ENCODE results near the gene DYNLRB1.

DNA sequence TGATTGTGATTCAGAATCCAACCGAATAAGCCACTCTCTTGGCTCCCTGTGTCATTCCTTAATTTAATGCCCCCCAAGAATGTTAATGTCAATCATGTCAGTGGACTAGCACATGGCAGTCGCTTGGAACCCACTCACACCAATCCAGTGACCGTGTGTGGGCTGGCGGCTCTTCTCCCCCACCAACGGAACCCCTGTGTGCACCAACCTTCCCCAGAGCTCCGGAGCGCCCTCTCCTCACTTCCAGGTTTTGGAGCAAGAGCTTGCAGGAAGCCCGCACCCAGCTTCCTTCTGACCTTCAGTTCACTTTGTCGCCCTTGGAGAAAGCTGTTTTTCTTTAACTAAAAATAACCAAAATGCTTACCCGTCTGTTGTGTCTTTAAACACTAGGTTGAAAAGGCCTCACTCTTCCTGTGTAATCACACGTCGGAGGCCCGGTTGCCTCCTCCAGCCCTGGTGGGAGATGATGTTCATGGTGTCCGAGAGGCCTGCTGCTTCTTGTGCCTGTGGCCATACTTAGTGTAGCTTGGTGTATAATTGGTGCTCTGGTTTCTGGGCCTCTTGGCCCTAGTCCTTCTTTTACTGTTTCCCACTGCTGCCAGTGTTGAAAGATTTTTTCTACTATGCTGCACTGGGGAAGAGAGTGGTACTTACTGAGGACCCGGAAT is 24.5 kb downstream of the DYNLRB1 start:
- TF ChIP-seq, protein P1, sequence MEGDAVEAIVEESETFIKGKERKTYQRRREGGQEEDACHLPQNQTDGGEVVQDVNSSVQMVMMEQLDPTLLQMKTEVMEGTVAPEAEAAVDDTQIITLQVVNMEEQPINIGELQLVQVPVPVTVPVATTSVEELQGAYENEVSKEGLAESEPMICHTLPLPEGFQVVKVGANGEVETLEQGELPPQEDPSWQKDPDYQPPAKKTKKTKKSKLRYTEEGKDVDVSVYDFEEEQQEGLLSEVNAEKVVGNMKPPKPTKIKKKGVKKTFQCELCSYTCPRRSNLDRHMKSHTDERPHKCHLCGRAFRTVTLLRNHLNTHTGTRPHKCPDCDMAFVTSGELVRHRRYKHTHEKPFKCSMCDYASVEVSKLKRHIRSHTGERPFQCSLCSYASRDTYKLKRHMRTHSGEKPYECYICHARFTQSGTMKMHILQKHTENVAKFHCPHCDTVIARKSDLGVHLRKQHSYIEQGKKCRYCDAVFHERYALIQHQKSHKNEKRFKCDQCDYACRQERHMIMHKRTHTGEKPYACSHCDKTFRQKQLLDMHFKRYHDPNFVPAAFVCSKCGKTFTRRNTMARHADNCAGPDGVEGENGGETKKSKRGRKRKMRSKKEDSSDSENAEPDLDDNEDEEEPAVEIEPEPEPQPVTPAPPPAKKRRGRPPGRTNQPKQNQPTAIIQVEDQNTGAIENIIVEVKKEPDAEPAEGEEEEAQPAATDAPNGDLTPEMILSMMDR (IDR thresholded peaks at IDR 0.05), result no peak
- TF ChIP-seq ZFX (IDR thresholded peaks at IDR 0.05; ENCODE audit: borderline replicate concordance), result no peak

Measured in 22Rv1 (cell line).